Measurements from ENCODE around the gene CABCOCO1.
"Not testable (repeated sequence)": the region's sequence is repeated elsewhere in the genome, so short reads cannot be mapped to it uniquely, and the experiment has no call there.

CABCOCO1 gene

DNA sequence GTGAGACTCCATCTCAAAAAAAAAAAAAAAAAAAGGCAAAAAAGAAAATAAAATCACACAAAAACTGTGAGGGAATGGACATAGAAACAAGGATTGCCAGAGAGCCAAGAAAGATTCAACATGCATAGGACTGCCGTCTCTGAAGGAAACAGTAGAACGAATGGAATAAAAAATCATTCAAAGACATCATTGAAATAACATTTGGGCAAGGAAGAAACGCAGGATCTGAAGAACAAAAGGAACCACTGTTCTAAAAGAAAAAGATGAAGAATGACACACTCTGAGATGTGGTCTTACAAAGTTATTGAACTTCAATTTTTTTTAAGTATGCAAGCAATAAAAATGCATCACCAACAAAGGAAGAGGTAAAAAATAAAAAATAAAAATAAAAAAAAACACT lies 57.2 kb downstream of the CABCOCO1 start:
- no peak for DNase-seq

DNA sequence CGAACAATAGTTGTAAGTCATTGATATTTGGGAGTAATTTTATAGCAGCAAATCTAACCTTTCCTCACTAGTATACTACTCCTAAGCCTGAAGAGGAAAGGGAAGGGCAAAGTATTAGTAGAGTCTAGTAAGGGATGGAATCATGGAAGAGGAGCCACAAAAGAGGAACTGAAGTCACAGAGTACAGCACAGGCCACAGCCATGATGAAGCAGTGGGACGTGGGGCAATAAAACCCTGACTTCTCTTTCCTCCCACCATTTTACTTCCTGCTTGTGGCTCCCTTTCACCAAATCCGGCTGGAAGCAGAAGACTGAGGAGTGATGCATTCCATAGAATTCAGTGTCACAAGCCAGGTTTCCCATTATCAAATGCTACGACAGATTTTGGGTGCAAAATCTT lies 58.7 kb downstream of the CABCOCO1 start:
- DNase-seq = no peak

DNA sequence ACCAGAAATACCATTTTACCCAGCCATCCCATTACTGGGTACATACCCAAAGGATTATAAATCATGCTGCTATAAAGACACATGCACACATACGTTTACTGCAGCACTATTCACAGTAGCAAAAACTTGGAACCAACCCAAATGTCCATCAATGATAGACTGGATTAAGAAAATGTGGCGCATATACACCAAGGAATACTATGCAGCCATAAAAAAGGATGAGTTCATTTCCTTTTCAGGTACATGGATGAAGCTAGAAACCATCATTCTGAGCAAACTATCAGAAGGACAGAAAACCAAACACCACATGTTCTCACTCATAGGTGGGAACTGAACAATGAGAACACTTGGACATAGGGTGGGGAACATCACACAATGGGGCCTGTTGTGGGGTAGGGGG lies 62.5 kb downstream of the CABCOCO1 start:
- not testable (repeated sequence) for DNase-seq

DNA sequence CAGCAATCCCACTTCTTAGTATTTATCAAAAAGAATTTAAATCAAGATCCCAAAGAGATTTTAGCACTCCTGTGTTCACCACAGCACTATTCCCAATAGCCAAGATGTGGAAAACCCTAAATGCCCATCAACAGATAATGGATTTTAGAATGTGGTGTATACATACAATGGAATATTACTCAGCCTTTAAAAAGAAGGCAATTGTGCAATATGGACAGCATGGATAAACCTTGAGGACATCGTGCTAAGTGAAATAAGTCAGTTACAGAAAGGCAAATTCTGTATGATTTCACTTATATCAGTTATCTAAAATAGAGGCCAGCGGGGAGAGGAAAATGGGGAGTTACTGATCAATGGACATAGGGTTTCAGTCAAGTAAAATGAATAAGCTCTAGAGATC lies 66.9 kb downstream of the CABCOCO1 start:
- no peak for DNase-seq

DNA sequence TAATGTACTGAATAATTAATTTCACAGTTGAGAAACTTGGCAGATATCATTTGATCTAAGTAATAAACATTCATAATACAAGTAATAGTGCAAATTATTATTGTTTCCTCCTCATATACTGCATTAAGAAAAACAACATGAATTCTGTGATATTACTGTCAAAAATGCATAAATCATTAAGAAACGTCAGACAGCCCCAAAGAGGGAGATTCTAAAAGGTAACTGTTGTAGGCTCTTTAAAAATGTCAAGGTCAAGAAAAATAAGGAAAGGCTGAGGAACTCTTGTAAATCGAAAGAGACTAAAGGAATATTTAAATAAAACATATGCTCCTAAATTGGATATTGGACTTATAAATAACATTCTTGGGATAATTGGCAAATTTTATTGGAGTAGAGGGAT lies 67.9 kb downstream of the CABCOCO1 start:
- DNase-seq = no peak

DNA sequence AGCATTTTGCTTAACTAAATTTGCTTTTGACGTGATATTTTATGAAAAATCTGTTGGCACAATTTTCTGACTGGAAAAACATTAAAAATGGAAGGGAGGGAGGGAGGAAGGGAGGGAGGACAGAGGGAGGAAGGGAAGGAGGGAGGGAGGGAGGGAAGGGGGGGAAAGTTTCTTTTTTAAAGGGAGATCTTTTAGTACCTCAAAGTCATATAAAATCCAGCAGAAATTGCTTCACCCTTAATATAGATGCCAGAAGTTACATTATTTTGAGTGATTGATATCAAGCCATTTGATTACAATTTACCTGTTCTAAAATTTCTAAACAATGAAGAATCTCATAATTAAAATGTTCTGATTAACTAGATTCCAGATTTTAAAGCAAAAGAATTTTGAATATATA lies 68.9 kb downstream of the CABCOCO1 start:
- no peak for DNase-seq

DNA sequence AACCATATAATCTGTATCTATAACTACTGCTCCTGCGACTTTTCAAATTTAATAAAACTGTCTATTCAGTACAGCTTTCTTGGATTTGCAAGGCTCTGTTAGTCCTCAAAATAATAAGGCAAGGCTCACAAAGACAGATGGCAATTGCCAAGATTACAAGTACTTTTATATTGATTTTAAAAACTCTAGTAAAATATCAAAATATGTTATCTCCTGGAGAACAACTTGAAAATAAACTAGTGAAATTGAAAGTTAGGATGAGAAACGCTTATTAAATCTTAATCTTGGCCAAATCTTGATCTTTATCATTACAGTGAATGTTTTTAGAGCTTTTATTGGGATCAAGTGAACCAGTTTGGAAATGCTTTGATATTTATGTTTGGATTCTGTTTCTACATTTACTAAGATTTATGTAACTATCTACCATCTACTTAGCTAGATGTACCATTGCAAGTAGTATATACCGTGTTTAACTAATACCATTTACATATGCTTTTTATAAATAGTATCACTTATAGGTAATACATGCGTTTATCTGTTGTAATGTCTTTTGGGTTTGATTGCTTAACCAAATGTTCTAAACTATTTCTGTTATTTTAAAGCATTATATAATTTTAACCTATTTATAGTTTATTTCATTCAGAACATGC lies 70.0 kb downstream of the CABCOCO1 start:
- DNase-seq = no peak

DNA sequence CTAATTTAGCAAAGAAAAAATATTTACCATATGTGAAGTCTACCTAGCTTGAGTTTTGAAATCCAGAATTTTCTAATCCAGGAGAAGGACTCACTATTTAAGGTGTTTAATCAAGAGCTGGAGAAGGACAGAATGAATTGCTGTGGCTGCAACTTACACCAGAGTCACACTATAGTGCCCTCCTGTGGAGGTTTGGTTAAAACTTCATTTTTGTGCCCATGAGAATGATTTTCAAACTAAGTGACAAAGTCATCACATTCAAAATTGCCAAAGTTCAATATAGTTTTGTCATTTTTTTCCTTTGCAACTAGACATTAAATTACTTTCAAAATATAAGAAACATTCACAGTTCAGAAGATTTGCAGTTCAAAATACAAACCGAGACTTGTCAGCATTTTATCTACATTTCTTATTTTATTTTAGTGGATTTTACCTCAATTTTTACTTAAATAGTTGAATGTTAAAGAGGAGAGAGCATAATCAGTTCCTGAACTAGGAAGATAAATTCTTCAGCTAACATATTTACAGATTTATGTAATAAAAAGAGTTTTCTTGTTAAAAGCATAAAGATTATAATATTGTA lies 70.7 kb downstream of the CABCOCO1 start:
- DNase-seq = no peak

DNA sequence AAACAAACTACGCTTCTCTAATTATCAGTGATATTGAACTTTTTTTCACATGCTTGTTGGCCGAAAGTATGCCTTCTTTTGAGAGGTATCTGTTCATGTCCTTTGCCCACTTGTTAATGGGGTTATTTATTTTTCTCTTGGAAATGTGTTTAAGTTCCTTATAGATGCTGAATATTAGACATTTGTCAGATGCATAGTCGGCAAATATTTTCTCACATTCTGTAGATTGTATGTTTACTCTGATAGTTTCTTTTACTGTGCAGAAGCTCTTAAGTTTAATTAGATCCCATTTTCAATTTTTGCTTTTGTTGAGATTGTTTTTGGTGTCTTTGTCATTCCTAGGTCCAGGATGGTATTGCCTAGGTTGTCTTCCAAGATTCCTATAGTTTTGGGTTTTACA lies 73.2 kb downstream of the CABCOCO1 start:
- no peak for DNase-seq

DNA sequence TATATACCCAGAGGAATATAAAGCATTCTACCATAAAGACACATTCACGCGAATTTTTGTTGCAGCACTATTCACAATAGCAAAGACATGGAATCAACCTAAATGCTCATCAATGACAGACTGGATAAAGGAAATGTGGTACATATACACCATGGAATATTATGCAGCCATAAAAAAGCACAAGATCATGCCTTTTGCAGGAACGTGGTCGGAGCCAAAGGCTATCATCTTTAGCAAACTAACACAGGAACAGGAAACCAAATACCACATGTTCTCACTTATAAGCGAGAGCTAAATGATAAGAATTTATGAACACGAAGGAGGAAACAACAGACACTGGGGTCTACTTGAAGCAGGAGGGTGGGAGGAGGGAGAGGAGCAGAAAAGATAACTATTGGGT lies 74.7 kb downstream of the CABCOCO1 start:
- not testable (repeated sequence) for DNase-seq

DNA sequence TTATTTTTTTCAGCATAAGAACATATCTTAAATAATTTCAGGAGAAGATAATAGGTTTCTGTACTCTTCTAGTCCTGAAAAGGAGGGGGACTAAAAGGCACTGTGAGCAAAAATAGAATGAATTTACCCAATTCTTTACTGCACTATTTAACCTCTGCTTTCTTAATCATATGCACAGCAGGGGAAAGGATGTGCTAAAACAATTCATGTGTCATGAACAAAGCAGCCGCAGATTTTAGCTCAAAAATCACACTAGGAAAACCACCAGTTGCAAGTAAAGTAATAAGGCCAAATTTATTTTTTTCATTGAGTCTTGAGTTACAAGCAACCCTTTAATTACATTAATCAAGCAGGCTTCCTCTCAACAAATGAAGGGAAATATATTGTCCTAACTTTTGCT lies 80.1 kb downstream of the CABCOCO1 start:
- DNase-seq = no peak

DNA sequence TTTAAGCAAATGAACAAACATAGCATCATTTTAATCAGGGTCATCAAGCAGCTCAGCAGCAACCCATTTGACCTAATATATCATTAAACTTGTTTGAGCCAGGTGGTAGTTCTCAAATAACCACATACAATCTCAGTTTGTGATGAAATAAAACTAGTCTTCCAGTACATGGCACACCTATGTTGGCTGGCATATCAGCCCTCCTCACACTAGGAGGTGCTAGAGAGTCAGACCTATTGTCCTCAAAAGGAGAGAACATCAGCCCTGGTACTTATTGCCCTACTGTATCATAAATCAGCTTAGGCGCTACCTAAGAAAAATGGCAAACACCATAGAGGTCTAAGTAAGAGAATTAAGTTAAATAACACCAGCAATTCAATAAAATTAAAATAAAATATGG lies 81.7 kb downstream of the CABCOCO1 start:
- no peak for DNase-seq

DNA sequence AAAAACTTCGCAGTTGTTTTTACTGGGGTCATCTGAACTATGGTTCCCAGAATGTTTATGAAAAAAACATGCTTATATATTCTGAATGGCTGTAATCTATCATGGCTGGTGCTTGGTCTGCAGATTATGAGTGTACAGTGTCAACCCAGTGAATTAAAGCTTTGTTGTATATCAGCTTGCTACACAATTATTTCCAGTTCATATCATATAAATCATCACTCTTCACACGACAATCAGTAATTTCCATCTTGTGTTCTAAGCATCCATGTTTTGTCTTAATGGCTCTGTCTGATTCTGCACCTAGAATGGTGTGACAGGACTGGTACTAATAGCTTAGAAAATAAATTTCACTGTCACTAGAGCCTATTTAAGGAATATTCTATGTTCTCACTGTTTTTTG lies 83.6 kb downstream of the CABCOCO1 start:
- DNase-seq = no peak

DNA sequence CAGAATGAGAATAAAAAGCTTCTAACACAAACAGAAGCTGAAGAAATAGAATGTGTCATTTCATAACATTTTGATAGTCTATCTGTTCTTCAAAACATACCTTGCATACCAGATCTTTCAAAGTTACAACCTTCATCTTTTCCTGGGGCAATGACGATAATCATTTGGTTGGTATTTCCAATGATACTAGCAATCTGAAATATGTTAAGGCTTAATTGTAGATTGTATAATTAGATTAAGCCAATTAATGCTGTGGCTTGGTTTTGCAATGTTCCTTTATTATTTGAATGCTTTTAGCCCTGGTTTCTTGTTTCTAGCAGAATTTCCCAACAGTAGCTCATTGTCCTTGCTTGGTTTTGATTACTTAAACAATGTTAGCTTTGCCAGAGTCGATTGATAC lies 84.6 kb downstream of the CABCOCO1 start:
- DNase-seq = no peak

DNA sequence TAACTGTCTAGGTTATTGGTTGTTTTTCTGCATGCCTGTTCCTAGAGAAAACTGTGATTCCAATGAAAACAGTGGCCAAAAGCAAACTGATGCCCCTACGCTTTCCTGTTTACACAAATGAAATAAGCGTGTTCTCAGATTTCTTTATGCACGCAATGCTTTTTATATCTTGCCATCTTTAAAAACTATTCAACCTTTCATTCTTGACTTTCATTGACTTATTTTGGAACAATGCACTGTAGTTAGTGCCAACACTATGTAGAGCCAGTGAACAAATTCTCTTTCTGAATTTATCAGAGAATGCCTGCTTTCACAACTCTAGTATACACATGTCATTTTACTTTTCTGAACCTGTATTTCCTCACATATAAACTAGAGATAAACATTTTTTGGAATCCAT lies 86.6 kb downstream of the CABCOCO1 start:
- DNase-seq = no peak

DNA sequence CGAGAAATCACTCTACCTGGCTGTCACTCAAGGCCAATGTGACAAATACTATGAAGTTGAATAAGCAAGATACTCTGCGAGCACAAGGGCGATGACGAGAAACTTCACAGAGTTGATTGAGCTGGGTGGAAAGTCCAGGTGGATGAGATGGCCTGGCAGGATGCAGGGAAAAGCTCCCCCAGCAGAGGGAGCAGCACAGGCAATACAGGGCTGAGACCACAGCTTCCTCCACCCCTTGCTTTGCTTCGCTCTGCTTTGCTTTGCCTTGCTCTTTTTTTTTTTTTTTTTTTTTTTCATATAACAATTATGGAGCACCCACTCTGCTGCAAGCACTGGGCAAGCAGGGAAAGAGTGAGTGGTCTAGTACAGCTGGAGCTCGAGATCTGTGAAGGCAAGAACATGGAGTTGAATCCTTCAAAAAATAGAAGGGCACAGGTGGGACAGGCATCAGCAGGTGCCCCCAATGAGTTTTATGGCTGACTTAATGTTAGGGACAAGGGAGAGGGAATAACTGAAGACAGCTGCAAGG lies 88.3 kb downstream of the CABCOCO1 start:
- DNase-seq = no peak

DNA sequence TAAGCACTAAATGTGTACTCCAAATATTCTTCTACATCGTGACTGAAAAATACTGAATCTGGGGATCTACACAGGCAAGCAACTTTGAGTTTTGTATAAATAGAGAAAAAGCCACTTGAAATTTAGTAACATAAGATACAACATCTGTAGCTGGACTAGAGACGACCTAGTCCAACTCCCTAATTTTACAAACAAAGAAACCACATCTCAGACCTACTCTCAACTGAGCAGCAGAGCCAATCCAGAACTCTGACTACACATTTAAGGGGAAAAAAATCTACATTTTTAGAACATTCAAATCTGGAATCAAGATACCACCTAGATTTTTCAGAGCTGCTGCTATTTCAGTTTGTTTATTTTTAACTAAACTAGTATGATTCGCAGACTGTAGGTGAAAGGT lies 88.9 kb downstream of the CABCOCO1 start:
- DNase-seq = no peak

DNA sequence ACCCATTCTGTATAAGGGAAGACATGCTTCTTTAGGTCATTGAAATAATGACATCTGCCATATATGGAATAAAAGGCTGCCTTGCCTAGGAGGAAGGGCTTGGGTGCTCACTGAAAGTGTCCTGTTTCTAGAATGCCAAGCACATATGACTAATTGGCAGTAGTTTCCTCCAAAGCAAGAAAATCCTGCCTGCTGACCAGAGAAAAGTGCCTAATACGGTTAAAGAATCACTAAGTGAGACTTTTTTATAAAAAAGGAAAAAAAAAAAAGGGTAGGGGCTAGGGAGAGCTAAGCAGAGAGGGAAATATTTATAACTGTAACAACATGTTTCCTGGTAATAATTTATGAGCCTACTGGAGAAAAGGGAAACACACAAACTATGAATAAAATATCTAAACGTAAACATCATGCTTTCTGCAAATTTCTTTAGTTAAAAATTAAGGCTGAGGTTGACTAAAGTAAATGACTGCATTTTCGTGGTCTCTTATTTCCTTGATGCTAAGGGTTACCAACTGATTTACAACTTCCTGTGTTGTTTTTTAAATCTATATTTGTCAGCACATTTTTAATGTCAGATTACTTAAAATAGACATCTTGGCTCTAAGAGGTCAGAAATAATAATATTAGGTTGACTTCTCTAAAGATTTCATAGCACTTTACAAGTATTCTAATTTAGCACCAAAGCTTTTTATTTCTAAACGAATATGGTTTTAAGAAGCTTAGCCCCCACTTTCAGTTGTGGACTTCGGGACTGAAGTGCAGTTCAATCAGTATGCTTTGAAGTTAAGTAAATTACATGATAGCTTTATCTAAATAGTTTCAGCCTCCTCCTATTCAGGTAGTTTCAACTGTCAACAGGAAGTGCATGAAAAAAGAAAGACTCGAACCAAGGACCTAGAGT lies 89.6 kb downstream of the CABCOCO1 start:
- DNase-seq = no peak

DNA sequence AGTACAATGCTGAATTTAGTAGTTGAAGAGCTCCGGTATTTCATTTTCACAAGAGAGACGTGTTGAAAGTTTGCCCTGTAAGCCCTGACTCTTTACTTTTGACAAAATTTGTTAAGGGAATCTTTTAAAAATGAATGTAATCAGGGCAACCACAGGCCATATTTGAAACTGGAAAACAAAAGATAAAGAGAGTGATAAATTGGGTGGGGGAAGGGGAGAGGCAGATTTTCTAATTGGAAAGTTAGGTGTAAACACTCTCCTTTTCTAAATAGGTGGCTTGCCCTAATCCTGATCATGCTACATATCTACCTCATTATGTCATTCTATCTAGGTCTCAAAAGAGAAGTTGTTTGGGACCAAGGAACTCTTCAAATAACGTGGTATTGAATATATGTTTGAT lies 90.7 kb downstream of the CABCOCO1 start:
- DNase-seq = no peak

DNA sequence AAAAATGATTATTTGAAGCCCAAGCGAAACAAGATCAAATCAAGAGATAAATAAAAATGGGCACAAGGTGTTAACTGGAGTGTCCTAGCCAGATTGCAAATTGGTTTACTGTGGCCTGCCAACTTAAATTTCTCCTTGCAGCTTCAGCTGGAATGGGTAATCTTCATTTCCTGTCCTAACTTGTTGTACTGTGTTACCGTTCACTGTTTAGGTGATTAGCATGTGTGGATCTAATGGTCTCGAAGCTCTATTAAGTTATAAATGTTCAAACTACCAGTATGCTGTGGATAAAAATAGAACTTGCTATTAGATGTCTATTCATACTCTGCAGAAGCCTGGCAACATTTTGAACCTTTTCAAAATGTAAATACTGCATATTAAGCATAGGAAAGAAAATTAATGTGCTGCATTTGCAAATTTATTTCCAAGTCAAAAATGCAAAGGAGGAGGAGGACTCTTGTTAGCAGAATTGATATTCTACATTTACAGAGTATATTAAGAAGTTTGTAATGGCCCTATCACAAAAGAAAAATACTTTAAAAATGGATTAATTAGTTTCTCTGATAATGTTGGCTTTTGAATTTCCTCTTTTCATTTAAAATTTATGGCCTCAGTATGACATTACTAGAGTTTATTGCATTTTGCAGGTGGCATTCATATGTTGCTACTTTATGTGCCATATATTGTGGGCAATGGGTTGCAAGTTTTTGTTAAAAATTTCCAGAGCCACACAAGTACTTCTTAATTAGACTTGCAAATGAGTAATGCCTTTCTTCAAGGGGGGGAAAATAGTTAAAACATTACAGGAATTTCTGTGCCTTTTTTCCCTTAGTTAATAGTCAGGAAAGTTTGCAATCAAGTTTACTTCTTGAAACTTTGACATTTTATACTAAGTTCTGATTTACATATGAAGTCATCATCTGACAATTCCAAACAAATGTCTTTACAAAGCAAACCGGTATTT lies 92.1 kb downstream of the CABCOCO1 start:
- no peak for DNase-seq

DNA sequence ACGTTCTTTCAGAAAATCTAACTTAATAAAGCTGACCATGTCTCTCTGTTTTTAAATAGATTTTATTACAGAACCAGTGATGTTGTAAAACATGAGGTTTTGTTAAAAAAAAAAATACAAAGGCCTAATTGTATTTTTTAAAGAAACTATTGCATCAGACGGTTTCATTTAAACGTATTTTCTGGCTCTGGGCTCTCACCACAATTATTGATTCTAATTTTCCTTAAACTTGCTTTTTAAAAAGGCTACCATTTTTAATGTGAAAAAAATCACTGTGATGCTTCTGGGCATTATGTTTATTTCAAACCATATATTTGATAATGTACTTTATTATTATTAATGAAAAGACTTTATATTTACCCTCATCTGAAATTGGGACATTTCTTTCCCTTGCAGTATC lies 94.3 kb downstream of the CABCOCO1 start:
- DNase-seq = no peak

DNA sequence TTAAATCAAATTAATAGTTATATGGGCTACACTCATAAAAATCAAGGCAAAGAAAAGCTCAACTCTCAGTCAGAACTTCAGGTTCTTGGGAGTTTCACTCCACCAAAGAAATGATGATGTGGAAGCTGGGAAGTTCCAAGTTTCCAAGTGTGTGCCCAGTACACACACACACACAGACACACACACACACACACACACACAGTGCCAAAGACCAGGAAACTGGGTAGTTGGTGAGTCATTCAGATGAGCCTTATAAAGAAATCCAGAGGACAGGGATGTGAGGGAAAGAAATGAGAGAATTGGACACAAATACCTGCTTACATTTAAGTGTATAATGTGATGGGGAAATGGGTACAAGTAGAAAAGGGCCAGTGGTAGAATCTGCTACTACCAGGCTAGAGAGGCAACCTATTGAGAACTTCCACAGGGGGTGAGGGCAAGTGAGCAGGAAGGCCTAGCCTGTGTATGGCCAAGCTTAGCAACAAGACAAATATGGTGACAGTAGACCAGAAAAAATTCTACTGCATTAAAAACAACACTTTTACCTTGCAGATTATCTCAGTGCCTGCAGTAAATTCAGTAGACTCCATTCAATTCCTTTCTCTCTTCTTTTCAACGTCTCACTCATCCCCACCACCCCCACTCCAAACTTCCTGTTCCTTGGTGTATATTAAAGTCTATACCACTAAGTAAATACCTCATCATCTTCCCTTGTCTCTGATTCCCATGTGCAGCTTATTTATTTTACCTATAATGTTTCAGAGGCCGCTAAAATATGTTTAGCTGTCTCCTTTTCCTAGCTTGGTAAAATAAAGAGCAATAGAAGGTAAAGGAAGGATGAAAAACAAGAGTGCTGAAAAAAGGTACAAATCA lies 95.0 kb downstream of the CABCOCO1 start:
- DNase-seq = no peak
